ENCODE data around the gene GSTO1.
"Not testable (repeated sequence)": the region's sequence is repeated elsewhere in the genome, so short reads cannot be mapped to it uniquely, and the experiment has no call there.

- TF ChIP-seq CTCF, POLR2A (IDR thresholded peaks at IDR 0.05): not testable (repeated sequence)
These were observed 11.7 kb upstream of the GSTO1 start for GRCh38 chr10:104243009-104243408.

Data from testis (tissue), 2 donors.